Nephron progenitor cell (in vitro differentiated cells): ENCODE results near the gene IKZF3.

Experiments
- DNase-seq: peaks from one replicate; pipeline ENCODE4 v3.0.0; 2021
- H3K27ac Mint-ChIP-seq: 2 replicates; pipeline ENCODE4 v1.8.0; 2021; ENCODE audit warnings: mild to moderate bottlenecking, moderate library complexity, mixed read lengths
- H3K27me3 Mint-ChIP-seq: 2 replicates; pipeline ENCODE4 v1.8.0; 2021; ENCODE audit warnings: mild to moderate bottlenecking, low read depth, mixed read lengths; ENCODE audit not compliant: poor library complexity
- H3K36me3 Mint-ChIP-seq: 2 replicates; pipeline ENCODE4 v1.8.0; 2021; ENCODE audit warnings: low read depth, mixed read lengths
- H3K4me1 Mint-ChIP-seq: 2 replicates; pipeline ENCODE4 v1.8.0; 2021; ENCODE audit warnings: mixed read lengths
- H3K4me3 Mint-ChIP-seq: 2 replicates; pipeline ENCODE4 v1.8.0; 2021; ENCODE audit warnings: mild to moderate bottlenecking, moderate library complexity, mixed read lengths
- H3K9me3 Mint-ChIP-seq: 2 replicates; pipeline ENCODE4 v1.8.0; 2021; ENCODE audit warnings: mild to moderate bottlenecking, moderate library complexity, mixed read lengths
- TF ChIP-seq, protein P1 (sequence below): fragments of 200-600 bp; sonication (generic); IDR thresholded peaks from 2 replicates; pipeline ENCODE4 v1.5.0; 2021; ENCODE audit warnings: antibody characterized with exemption

The IKZF3 gene

DNA sequence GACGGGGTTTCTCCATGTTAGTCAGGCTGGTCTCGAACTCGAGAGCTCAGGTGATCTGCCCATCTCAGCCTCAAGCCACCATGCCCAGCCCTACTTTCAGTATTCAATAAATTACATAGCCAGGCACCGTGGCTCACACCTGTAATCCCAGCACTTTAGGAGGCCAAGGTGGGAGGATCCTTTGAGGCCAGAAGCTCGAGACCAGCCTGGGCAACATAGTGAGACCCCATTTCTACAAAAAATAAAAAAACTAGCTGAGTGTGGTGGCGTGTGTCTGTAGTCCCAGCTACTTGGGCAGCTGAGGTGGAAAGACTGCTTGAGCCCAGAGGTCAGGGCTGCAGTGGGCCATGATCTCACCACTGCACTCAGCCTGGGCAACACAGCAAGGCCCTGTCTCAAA lies 142.0 kb downstream of the IKZF3 start:
- no peaks in the 10 kb centered on the region for H3K9me3 Mint-ChIP-seq
- no peak for DNase-seq
- H3K4me1 Mint-ChIP-seq: peaks cover 19% of the 10 kb centered on the region
- H3K27me3 Mint-ChIP-seq: peaks cover 2% of the 10 kb centered on the region
- no peak overlapping the region for H3K4me3 Mint-ChIP-seq
- no peak overlapping the region for H3K27ac Mint-ChIP-seq
- H3K36me3 Mint-ChIP-seq: peaks cover 39% of the 10 kb centered on the region
- TF ChIP-seq, protein P1, sequence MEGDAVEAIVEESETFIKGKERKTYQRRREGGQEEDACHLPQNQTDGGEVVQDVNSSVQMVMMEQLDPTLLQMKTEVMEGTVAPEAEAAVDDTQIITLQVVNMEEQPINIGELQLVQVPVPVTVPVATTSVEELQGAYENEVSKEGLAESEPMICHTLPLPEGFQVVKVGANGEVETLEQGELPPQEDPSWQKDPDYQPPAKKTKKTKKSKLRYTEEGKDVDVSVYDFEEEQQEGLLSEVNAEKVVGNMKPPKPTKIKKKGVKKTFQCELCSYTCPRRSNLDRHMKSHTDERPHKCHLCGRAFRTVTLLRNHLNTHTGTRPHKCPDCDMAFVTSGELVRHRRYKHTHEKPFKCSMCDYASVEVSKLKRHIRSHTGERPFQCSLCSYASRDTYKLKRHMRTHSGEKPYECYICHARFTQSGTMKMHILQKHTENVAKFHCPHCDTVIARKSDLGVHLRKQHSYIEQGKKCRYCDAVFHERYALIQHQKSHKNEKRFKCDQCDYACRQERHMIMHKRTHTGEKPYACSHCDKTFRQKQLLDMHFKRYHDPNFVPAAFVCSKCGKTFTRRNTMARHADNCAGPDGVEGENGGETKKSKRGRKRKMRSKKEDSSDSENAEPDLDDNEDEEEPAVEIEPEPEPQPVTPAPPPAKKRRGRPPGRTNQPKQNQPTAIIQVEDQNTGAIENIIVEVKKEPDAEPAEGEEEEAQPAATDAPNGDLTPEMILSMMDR: no peak

GRCh38 chr17:39719563-39720355 lies 144.4 kb downstream of the IKZF3 start:
- peaks cover 19% of the 10 kb centered on the region for H3K4me1 Mint-ChIP-seq
- peaks cover 36% of the 10 kb centered on the region for H3K36me3 Mint-ChIP-seq
- no peaks in the 10 kb centered on the region for H3K27me3 Mint-ChIP-seq
- TF ChIP-seq, protein P1: no peak
- no peak overlapping the region for H3K4me3 Mint-ChIP-seq
- no peak for DNase-seq
- no peaks in the 10 kb centered on the region for H3K9me3 Mint-ChIP-seq
- H3K27ac Mint-ChIP-seq: peak overlapping the region; percentile 66

DNA sequence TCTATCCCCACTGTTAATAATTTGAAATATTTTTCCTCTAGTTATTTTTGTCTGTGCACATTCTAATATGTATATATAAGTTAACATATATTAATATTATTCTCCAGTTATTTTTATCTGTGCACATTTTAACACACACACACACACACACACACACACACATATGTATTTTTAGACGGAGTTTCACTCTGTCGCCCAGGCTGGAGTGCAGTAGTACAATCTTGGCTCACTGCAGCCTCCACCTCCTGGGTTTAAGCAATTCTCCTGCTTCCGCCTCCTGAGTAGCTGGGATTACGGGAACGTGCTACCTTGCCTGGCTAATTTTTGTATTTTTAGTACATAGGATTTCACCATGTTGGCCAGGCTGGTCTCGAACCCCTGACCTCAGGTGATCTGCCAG lies 146.5 kb downstream of the IKZF3 start:
- no peaks in the 10 kb centered on the region for H3K27me3 Mint-ChIP-seq

GRCh38 chr17:39716879-39717536 lies 147.1 kb downstream of the IKZF3 start:
- DNase-seq: no peak
- Mint-ChIP-seq H3K27ac (no peak overlapping the region), H3K9me3 (no peaks in the 10 kb centered on the region), H3K4me3 (no peak overlapping the region), H3K4me1 (peaks cover 15% of the 10 kb centered on the region), H3K27me3 (no peaks in the 10 kb centered on the region), H3K36me3 (peaks cover 29% of the 10 kb centered on the region)
- TF ChIP-seq, protein P1: no peak

More for the DNA sequence above, 146.5 kb downstream of the IKZF3 start:
- Mint-ChIP-seq H3K36me3 (peaks cover 24% of the 10 kb centered on the region), H3K9me3 (no peaks in the 10 kb centered on the region), H3K4me1 (peaks cover 15% of the 10 kb centered on the region), H3K27ac (no peak overlapping the region), H3K4me3 (no peak overlapping the region)
- no peak for DNase-seq
- TF ChIP-seq, protein P1: no peak

GRCh38 chr17:39716073-39716818 lies 147.9 kb downstream of the IKZF3 start:
- Mint-ChIP-seq H3K27ac (no peak overlapping the region), H3K4me1 (peaks cover 15% of the 10 kb centered on the region)

More at GRCh38 chr17:39716073-39716818, 147.9 kb downstream of the IKZF3 start:
- no peaks in the 10 kb centered on the region for H3K9me3 Mint-ChIP-seq
- peaks cover 29% of the 10 kb centered on the region for H3K36me3 Mint-ChIP-seq
- DNase-seq: no peak
- TF ChIP-seq, protein P1: no peak
- no peak overlapping the region for H3K4me3 Mint-ChIP-seq
- H3K27me3 Mint-ChIP-seq: no peaks in the 10 kb centered on the region
